GM21515 (cell line): ENCODE data around the gene BRF1.

Experiments
- ATAC-seq: cut with Tn5 transposase; IDR thresholded peaks from one replicate; pipeline ENCODE4 v1.9.1; 2021; ENCODE audit not compliant: unreplicated experiment

The BRF1 gene

DNA sequence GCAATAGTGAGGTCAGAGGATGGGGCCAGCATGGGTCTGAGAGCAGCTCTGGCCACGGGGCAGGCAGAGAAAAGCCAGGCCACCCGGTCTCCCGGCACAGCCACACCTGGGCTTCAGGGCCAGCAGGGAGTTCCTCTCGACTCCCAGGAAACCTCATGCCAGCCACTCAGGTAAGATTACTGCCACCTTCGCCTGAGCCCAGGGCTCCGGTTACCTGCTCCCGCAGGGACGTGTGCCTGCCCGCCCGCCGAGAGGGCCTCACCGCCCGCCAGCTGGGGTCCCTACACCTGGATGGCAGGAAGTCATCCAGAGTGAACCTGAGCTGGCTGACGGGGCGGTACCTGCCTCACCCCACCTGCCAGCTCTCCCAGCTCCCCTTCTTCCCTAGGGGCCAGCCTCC, 139.5 kb downstream of the BRF1 start:
- ATAC-seq: no peak

DNA sequence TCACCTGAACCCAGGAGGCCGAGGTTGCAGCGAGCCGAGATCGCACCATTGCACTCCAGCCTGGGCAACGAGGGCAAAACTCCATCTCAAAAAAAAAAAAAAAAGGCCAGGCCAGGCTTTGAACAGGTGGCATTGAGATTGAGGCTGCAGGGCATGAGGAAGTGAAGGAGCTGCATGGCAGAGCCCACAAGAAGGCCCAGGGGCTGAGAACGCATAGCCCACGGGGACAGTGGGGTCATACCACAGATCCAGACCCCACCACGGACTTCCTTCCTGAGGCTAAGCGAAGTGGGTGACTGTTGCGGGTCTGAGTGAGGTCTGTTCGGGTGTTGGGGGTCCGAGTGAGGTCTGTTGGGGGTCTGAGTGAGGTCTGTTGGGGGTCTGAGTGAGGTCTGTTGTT, 140.0 kb downstream of the BRF1 start:
- no peak for ATAC-seq

DNA sequence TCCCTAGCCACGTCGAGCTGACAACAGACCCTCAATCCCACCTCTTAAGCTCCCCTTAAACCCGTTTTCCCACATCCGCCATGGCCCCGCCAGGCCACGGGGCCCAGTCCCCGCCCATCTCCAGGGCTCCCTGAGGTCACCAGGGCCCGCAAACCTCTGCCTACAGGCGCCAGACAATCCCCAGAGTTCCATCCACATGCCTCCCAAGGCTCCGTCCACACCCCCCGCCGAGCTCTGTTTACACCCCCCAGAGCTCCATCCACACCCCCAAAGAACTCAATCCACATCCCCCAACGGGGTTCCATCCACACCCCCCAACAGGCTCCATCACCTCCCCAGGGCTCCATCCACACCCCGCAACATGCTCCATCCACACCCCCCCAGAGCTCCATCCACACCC, 141.5 kb downstream of the BRF1 start:
- ATAC-seq: no peak
